EH (cell line): ENCODE measurements around the gene SERF1B.
"Not testable (repeated sequence)": the region's sequence is repeated elsewhere in the genome, so short reads cannot be mapped to it uniquely, and the experiment has no call there.

Experiments used
- DNase-seq: peaks from one replicate; pipeline ENCODE4 v3.0.0-alpha.2; 2015; ENCODE audit warnings: low read depth

Gene SERF1B

DNA sequence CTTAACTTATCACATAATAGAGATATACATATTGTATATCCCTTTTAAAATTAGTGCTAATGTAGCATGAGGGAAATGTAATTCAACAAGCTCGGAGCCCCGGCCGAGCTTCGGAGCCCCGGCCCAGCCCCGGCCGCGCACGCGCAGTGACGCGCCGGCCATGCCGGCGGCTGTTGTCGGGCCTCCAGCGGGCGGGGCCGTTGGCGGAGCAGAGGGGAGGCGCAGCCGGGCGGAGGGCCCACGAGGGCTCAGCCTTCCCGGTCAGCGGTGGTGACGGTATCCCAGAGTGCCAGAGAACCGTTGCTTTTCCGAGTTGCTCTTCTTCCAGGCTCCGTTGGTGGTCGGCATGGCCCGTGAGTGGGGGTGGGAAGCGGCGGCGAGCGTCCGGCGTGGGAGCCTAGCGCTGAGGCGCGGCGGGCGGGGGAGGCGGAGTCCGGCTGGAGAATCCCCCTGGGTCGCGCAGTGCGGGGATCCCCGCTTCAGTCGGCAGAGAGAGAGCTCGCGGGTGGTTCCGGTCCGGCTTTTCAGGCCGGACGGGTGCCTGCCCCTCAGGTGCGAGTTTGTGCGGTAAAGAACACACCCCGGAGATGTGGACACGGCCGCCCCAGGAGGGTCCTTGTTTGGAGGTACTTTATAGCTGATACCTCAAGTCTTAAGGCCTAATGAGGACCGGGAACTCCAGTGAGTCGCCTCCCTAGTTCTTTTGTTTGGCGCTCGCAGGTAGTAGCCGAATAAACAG is at the start of gene SERF1B:
TSS of gene SERF1B (plus strand) at position 146 of the 739 bp plus-strand sequence. CDS start at position 347, 201 bp downstream.
- DNase-seq: not testable (repeated sequence)

GRCh38 chr5:69991713-69992112 is 33.3 kb upstream of the SERF1B start:
- not testable (repeated sequence) for DNase-seq

DNA sequence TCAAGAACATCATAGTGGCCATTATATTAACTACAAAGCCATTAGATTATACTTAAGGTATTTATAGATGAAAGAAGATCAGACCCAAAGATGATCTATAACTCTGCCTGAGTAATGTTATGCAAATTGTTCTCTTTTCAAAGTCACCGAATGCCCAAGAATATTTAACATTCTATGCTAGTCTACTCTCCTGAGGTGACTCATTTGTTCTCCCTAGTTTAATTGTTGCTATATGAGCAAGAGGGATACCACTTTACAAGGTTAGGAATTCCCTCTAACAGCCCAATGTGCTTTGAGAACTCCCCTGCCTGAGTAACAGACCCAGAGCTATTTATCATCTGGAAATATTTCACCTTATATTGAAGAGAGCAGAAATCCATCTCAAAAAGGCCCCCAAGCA is 29.5 kb upstream of the SERF1B start:
- not testable (repeated sequence) for DNase-seq

GRCh38 chr5:70020660-70021059 is 4.4 kb upstream of the SERF1B start:
- DNase-seq: not testable (repeated sequence)

GRCh38 chr5:70025845-70026145 is 744 bp downstream of the SERF1B start:
- not testable (repeated sequence) for DNase-seq

- DNase-seq: not testable (repeated sequence)
Measured at GRCh38 chr5:70031204-70031603, 6.2 kb downstream of the SERF1B start.

- not testable (repeated sequence) for DNase-seq
Measured at GRCh38 chr5:70041411-70041810, 16.4 kb downstream of the SERF1B start.

DNA sequence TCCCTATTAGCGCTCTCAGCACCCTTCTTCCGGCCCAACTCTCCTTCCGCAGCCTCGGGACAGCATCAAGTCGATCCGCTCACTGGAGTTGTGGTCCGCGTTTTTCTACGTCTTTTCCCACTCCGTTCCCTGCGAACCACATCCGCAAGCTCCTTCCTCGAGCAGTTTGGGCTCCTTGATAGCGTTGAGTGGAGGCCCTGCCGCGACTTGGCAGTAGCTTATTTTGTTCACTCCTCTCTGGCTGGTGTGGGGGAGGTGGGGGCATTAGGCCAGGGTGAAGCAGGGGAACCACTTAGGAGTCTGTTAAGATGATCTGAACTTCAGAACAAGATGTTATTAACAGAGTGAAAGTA is 24.7 kb downstream of the SERF1B start:
- DNase-seq: not testable (repeated sequence)

- not testable (repeated sequence) for DNase-seq
Measured at GRCh38 chr5:70056289-70056942, 31.4 kb downstream of the SERF1B start.

GRCh38 chr5:70057140-70057539 is 32.1 kb downstream of the SERF1B start:
- DNase-seq: not testable (repeated sequence)

GRCh38 chr5:70077632-70078031 is 52.6 kb downstream of the SERF1B start:
- DNase-seq: not testable (repeated sequence)

DNA sequence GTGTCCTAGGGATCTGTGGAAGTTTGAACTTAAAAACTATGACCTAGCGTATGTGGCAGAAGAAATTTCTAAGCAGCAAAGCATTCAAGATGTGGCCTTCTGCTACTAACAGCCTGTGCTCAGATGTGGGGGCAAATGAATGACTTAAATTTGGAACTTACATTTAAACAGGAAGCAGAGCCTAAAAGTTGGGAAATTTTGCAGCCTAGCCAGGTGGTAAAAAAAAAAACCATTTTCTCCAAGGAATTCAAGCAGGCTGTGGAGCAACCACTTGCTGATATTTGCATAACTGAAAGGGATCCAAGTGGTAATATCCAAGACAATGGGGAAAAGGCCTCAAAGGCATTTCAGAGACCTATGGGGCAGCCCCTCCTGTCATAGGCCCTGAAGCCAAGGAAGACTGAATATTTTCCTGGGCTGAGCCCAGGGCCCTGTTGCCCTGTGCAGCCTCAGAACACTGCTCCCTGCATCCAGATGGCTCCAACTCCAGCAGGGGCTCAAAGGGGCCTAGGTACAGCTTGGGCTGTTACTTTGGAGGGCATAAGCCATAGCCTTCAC is 63.9 kb downstream of the SERF1B start:
- not testable (repeated sequence) for DNase-seq

GRCh38 chr5:70091776-70092175 is 66.7 kb downstream of the SERF1B start:
- DNase-seq: not testable (repeated sequence)
